Breast epithelium (tissue), 3 donors: ENCODE data around the gene MET.

Source experiments
- POLR2A ChIP-seq: fragments of 450-650 bp; IDR thresholded peaks from one replicate; pipeline ENCODE4 v1.6.1; 2016; ENCODE audit warnings: antibody characterized with exemption, mild to moderate bottlenecking, moderate library complexity
- TF ChIP-seq, protein P1 (sequence below), 3 donors: fragments of 450-650 bp; IDR thresholded peaks; one replicate each; pipeline ENCODE4 v1.5.1; 2016 to 2017; ENCODE audit warnings: antibody characterized with exemption in 3 of 3, mild to moderate bottlenecking in 3 of 3, moderate library complexity in 3 of 3

DNA sequence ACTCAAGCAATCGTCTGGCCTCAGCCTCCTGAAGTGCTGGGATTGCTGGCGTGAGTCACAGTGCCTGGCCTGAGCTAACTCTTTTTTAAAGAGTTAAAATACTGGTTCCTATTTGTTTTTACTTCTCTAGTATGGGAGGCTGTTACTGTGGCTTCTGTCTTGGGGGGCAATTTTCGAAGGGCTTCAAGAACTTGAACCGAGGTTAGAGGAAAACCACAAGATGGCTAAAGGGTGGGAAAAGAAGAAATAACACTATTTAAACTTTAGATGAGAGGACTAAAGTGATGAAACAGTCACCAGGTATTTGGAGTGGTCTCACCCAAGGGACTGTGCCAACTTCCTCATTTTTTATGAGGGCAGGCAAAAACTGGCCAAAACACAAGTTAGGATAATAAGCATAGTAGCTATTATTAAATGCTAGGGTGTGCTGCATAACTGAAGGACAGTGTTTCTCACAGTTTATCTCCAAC lies 17.8 kb downstream of the MET start:
- no peak for TF ChIP-seq POLR2A
- TF ChIP-seq, protein P1, sequence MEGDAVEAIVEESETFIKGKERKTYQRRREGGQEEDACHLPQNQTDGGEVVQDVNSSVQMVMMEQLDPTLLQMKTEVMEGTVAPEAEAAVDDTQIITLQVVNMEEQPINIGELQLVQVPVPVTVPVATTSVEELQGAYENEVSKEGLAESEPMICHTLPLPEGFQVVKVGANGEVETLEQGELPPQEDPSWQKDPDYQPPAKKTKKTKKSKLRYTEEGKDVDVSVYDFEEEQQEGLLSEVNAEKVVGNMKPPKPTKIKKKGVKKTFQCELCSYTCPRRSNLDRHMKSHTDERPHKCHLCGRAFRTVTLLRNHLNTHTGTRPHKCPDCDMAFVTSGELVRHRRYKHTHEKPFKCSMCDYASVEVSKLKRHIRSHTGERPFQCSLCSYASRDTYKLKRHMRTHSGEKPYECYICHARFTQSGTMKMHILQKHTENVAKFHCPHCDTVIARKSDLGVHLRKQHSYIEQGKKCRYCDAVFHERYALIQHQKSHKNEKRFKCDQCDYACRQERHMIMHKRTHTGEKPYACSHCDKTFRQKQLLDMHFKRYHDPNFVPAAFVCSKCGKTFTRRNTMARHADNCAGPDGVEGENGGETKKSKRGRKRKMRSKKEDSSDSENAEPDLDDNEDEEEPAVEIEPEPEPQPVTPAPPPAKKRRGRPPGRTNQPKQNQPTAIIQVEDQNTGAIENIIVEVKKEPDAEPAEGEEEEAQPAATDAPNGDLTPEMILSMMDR (IDR thresholded peaks at IDR 0.05), result no peak
